Measurements from ENCODE around the gene RAB11FIP5. TPM values are rescaled to one million over a fixed set of nuclear protein-coding genes. Genes with fewer than 3 reads are reported as not detected.
"Not testable (repeated sequence)": the region's sequence is repeated elsewhere in the genome, so short reads cannot be mapped to it uniquely, and the experiment has no call there.

The RAB11FIP5 gene
- total RNA-seq: 10.7 and 11.7 TPM in 2 replicates

- Mint-ChIP-seq H3K27ac (peak within 1 kb of the TSS; percentile 46), H3K4me3 (ENCODE audit: low read depth) (peak within 1 kb of the TSS; percentile 83), H3K36me3 (ENCODE audit: low read depth) (no peaks in the 10 kb centered on the region), H3K4me1 (ENCODE audit: low read depth) (peaks cover 21% of the 10 kb centered on the region), H3K27me3 (ENCODE audit: low read depth) (peaks cover 20% of the 10 kb centered on the region), H3K9me3 (no peaks in the 10 kb centered on the region)
- peak; percentile 73 for DNase-seq (ENCODE audit: low spot score)
- intact Hi-C loops (cut with micrococcal nuclease): loop anchor here (1.0 to 2.0 kb wide), 3 partner anchors 42 to 101 kb away; partner anchors contain the start of genes SFXN5 and SMYD5
Measured at GRCh38 chr2:73112913-73113854, at the start of gene RAB11FIP5. Gene RAB11FIP5, minus strand, starts transcription at chr2:73112948. Its CDS starts 171 bp downstream, at chr2:73112777.

- Mint-ChIP-seq H3K27me3 (ENCODE audit: low read depth) (peaks cover 33% of the 10 kb centered on the region), H3K27ac (no peak overlapping the region), H3K36me3 (ENCODE audit: low read depth) (no peaks in the 10 kb centered on the region), H3K4me1 (ENCODE audit: low read depth) (no peaks in the 10 kb centered on the region), H3K9me3 (no peaks in the 10 kb centered on the region), H3K4me3 (ENCODE audit: low read depth) (no peak overlapping the region)
- intact Hi-C loops (cut with micrococcal nuclease): loop anchor here (1.0 kb wide), 1 partner anchor 71 kb away; no protein-coding TSS in a partner anchor
- no peak for DNase-seq (ENCODE audit: low spot score)
Measured at GRCh38 chr2:73156539-73157124, 43.9 kb upstream of the RAB11FIP5 start.

DNA sequence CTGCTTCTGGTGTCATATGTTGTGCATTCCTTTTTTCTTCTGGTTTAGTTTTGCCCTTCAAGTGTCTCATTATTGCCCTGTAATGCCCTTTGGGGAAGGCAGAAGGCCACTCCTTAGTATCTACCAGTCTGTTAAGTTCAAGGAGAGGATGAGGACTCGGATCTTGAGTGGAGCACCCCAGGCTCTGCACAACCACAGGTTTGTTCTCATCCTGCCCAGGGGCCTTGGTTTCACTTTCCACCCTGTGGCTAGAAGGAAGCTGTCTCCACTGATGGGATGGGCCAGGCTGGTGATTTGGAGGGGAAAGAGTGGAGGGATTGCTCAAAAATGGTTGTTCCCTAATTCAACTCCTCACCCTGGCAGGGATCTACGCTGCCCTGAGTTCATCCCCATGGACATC lies 30.2 kb upstream of the RAB11FIP5 start:
- no peak overlapping the region for H3K4me3 Mint-ChIP-seq (ENCODE audit: low read depth)
- peaks cover 3% of the 10 kb centered on the region for H3K4me1 Mint-ChIP-seq (ENCODE audit: low read depth)
- DNase-seq (ENCODE audit: low spot score): no peak
- intact Hi-C loops (cut with micrococcal nuclease): no loop called here
- no peaks in the 10 kb centered on the region for H3K36me3 Mint-ChIP-seq (ENCODE audit: low read depth)
- H3K27ac Mint-ChIP-seq: no peak overlapping the region
- H3K9me3 Mint-ChIP-seq: no peaks in the 10 kb centered on the region
- peaks cover 31% of the 10 kb centered on the region for H3K27me3 Mint-ChIP-seq (ENCODE audit: low read depth)

DNA sequence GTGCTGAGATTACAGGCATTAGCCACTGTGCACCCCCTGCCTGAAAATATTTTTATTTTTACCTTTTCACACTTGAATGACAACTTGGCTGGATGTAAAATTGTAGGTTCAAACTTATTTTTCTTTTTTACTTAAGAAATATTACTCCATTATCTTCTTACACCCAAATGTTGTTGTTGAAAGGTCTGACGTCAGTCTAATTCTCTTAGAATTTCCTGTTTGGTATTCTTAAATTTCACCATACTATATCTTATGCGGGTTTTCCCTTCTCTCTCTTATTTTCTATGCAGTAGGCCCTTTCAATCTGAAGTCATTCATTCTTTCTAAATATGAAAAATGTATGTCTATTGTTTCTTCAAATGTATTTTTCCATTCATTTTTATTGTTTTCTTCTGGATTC lies 29.1 kb upstream of the RAB11FIP5 start:
- H3K36me3 Mint-ChIP-seq (ENCODE audit: low read depth): no peaks in the 10 kb centered on the region
- H3K9me3 Mint-ChIP-seq: no peaks in the 10 kb centered on the region
- H3K4me3 Mint-ChIP-seq (ENCODE audit: low read depth): no peak overlapping the region
- intact Hi-C loops (cut with micrococcal nuclease): no loop called here
- H3K27me3 Mint-ChIP-seq (ENCODE audit: low read depth): peaks cover 29% of the 10 kb centered on the region
- DNase-seq (ENCODE audit: low spot score): no peak
- no peak overlapping the region for H3K27ac Mint-ChIP-seq
- H3K4me1 Mint-ChIP-seq (ENCODE audit: low read depth): peaks cover 3% of the 10 kb centered on the region

DNA sequence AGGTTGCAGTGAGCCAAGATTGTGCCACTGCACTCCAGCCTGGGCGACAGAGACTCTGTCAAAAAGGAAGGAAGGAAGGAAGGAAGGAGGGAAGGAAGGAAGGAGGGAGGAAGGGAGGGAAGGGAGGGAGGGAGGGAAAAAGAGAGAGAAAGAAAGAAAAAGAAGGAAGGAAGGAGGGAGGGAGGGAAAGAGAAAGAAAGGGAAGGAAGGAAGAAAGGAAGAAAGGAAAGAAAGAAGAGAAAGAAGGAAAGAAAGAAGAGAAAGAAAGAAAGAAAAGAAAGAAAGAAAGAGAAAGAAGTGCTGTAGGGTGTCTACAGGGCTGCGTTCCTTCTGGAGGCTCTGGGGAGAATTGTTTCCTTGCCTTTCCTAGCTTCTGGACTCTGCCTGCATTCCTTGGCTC lies 22.5 kb upstream of the RAB11FIP5 start:
- Mint-ChIP-seq H3K4me1 (ENCODE audit: low read depth) (no peaks in the 10 kb centered on the region), H3K36me3 (ENCODE audit: low read depth) (no peaks in the 10 kb centered on the region), H3K27me3 (ENCODE audit: low read depth) (peaks cover 17% of the 10 kb centered on the region), H3K4me3 (ENCODE audit: low read depth) (no peak overlapping the region), H3K9me3 (no peaks in the 10 kb centered on the region), H3K27ac (no peak overlapping the region)
- intact Hi-C loops (cut with micrococcal nuclease): no loop called here
- DNase-seq (ENCODE audit: low spot score): no peak

- no peaks in the 10 kb centered on the region for H3K4me1 Mint-ChIP-seq (ENCODE audit: low read depth)
- no peak overlapping the region for H3K4me3 Mint-ChIP-seq (ENCODE audit: low read depth)
- no peak for DNase-seq (ENCODE audit: low spot score)
- no peak overlapping the region for H3K27ac Mint-ChIP-seq
- intact Hi-C loops (cut with micrococcal nuclease): no loop called here
- no peaks in the 10 kb centered on the region for H3K9me3 Mint-ChIP-seq
- no peaks in the 10 kb centered on the region for H3K36me3 Mint-ChIP-seq (ENCODE audit: low read depth)
- H3K27me3 Mint-ChIP-seq (ENCODE audit: low read depth): peaks cover 12% of the 10 kb centered on the region
Measured at GRCh38 chr2:73134471-73134870, 21.7 kb upstream of the RAB11FIP5 start.

GRCh38 chr2:73133566-73134197 lies 20.9 kb upstream of the RAB11FIP5 start:
- no peak for DNase-seq (ENCODE audit: low spot score)
- Mint-ChIP-seq H3K36me3 (ENCODE audit: low read depth) (no peaks in the 10 kb centered on the region), H3K27ac (no peak overlapping the region), H3K4me1 (ENCODE audit: low read depth) (no peaks in the 10 kb centered on the region), H3K4me3 (ENCODE audit: low read depth) (no peak overlapping the region), H3K9me3 (no peaks in the 10 kb centered on the region), H3K27me3 (ENCODE audit: low read depth) (peaks cover 13% of the 10 kb centered on the region)
- intact Hi-C loops (cut with micrococcal nuclease): no loop called here

GRCh38 chr2:73131807-73132206 lies 19.1 kb upstream of the RAB11FIP5 start:
- Mint-ChIP-seq H3K9me3 (no peaks in the 10 kb centered on the region), H3K4me3 (ENCODE audit: low read depth) (no peak overlapping the region), H3K27me3 (ENCODE audit: low read depth) (peaks cover 12% of the 10 kb centered on the region), H3K4me1 (ENCODE audit: low read depth) (no peaks in the 10 kb centered on the region), H3K27ac (no peak overlapping the region), H3K36me3 (ENCODE audit: low read depth) (no peaks in the 10 kb centered on the region)
- intact Hi-C loops (cut with micrococcal nuclease): no loop called here
- DNase-seq (ENCODE audit: low spot score): no peak

GRCh38 chr2:73130790-73131189 lies 18.0 kb upstream of the RAB11FIP5 start:
- Mint-ChIP-seq H3K4me3 (ENCODE audit: low read depth) (no peak overlapping the region), H3K27me3 (ENCODE audit: low read depth) (peaks cover 16% of the 10 kb centered on the region), H3K4me1 (ENCODE audit: low read depth) (no peaks in the 10 kb centered on the region), H3K27ac (no peak overlapping the region), H3K36me3 (ENCODE audit: low read depth) (no peaks in the 10 kb centered on the region), H3K9me3 (no peaks in the 10 kb centered on the region)
- DNase-seq (ENCODE audit: low spot score): no peak
- intact Hi-C loops (cut with micrococcal nuclease): no loop called here

- Mint-ChIP-seq H3K4me3 (ENCODE audit: low read depth) (no peak overlapping the region), H3K9me3 (no peaks in the 10 kb centered on the region), H3K36me3 (ENCODE audit: low read depth) (no peaks in the 10 kb centered on the region), H3K4me1 (ENCODE audit: low read depth) (no peaks in the 10 kb centered on the region), H3K27me3 (ENCODE audit: low read depth) (peaks cover 18% of the 10 kb centered on the region), H3K27ac (no peak overlapping the region)
- intact Hi-C loops (cut with micrococcal nuclease): no loop called here
- DNase-seq (ENCODE audit: low spot score): no peak
Measured at GRCh38 chr2:73128841-73129535, 16.2 kb upstream of the RAB11FIP5 start.

DNA sequence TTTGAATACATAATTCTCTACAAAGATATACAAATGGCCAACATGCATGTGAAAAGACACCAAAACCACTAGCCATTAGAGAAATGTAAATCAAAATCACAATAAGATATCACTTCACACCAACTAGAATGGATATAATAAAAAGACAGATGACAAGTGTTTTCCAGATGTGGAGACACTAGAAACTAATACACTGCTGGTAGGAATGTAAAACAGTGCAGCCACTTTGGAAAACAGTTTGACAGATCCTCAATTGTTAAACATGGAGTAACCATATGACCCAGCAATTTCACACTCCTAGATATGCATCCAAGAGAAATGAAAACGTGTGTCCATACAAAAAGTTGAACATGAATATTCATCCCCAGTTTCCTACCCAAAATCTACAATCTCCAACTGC lies 9.8 kb upstream of the RAB11FIP5 start:
- peaks cover 1% of the 10 kb centered on the region for H3K4me1 Mint-ChIP-seq (ENCODE audit: low read depth)
- DNase-seq (ENCODE audit: low spot score): no peak
- no peak overlapping the region for H3K4me3 Mint-ChIP-seq (ENCODE audit: low read depth)
- H3K9me3 Mint-ChIP-seq: no peaks in the 10 kb centered on the region
- H3K27ac Mint-ChIP-seq: no peak overlapping the region
- H3K27me3 Mint-ChIP-seq (ENCODE audit: low read depth): peaks cover 30% of the 10 kb centered on the region
- intact Hi-C loops (cut with micrococcal nuclease): no loop called here
- no peaks in the 10 kb centered on the region for H3K36me3 Mint-ChIP-seq (ENCODE audit: low read depth)

- DNase-seq (ENCODE audit: low spot score); H3K36me3 Mint-ChIP-seq (ENCODE audit: low read depth); H3K9me3 Mint-ChIP-seq; H3K4me3 Mint-ChIP-seq (ENCODE audit: low read depth); H3K4me1 Mint-ChIP-seq (ENCODE audit: low read depth); H3K27ac Mint-ChIP-seq; intact Hi-C loops (cut with micrococcal nuclease): not testable (repeated sequence)
- peaks cover 30% of the 10 kb centered on the region for H3K27me3 Mint-ChIP-seq (ENCODE audit: low read depth)
Measured at GRCh38 chr2:73119611-73120239, 7.0 kb upstream of the RAB11FIP5 start.

Data from activated T-helper 2 cell treated with anti-CD3 and anti-CD28 coated beads, Interferon-gamma antibody, Interleukin-2, Interleukin-4, amounts not matched to agents 10 μg/mL and 5 μg/mL and 100 μg/mL, durations not matched to agents 14 hours and 24 hours and 36 hours (primary cell).